ENCODE results near the gene IREB2.
"Not testable (repeated sequence)": the region's sequence is repeated elsewhere in the genome, so short reads cannot be mapped to it uniquely, and the experiment has no call there.

IREB2 gene

DNA sequence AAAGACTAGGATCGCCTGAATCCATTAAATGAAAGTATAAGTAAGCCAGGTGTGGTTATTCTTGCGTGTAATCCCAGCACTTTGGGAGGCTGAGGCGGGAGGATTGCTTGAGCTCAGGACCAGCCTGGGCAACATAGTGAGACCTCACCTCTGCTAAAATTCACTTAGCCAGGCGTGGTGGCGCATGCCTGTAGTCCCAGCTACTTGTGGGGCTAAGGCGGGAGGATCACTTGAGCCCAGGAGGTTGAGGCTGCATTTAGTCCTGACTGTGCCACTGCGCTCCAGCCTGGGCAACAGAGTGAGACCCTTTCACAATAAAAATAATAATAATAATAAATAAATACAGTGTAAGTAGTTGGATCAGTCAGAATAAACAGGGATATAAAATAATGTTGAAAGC lies 43.9 kb downstream of the IREB2 start:
- DNase-seq (ENCODE audit: low spot score), result no peak

DNA sequence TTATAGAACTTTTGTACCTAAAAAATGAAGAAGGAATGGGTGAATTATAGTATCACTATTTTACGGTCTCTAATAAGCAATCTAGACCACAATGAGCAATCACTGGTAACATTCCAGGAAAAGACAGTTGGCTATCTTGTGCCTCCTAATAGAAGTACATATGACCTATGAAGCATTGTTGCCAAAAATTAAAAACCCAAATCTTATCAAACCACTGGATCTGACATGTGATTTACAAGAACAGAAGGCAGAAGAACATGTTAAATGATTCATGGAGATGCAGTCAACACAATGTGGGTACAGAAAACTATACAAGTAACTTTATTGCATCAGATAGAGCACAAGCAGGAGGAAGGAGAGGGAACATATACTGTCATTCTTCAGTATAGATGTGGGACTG lies 54.9 kb downstream of the IREB2 start:
- no peak for DNase-seq (ENCODE audit: low spot score)

DNA sequence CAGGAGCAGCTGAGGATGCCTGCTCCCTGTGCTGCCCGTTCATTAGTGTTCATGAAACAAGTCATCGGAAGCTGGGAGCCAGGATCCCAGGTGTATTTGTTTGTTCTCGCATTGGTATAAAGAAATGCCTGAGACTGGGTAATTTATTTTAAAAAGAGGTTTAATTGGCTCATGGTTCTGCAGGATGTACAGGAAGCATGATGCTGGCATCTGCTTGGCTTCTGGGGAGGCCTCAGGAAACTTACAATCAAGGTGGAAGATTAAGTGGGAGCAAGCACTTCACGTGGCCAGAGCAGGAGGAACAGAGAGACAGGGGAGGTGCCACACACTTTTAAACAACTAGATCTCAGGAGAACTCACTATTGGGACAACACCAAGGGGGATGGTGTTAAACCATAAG lies 63.8 kb downstream of the IREB2 start:
- DNase-seq (ENCODE audit: low spot score), result no peak

DNA sequence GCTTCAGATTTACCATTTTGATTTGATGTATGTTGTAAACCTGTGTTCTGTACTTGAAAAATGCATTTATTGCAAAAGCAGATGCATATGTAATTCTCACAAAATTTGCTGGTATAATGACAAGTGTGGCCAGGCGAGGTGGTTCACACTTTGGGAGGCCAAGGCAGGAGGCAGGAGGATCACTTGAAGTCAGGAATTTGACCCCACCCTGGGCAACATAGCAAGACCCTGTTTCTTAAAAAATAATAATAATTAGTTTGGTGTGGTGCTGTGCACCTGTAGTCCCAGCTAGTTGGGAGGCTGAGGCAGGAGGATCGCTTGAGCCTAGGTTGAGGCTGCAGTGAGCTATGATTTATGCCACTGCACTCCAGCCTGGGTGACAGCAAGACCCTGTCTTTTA lies 64.6 kb downstream of the IREB2 start:
- DNase-seq (ENCODE audit: low spot score), result no peak

DNA sequence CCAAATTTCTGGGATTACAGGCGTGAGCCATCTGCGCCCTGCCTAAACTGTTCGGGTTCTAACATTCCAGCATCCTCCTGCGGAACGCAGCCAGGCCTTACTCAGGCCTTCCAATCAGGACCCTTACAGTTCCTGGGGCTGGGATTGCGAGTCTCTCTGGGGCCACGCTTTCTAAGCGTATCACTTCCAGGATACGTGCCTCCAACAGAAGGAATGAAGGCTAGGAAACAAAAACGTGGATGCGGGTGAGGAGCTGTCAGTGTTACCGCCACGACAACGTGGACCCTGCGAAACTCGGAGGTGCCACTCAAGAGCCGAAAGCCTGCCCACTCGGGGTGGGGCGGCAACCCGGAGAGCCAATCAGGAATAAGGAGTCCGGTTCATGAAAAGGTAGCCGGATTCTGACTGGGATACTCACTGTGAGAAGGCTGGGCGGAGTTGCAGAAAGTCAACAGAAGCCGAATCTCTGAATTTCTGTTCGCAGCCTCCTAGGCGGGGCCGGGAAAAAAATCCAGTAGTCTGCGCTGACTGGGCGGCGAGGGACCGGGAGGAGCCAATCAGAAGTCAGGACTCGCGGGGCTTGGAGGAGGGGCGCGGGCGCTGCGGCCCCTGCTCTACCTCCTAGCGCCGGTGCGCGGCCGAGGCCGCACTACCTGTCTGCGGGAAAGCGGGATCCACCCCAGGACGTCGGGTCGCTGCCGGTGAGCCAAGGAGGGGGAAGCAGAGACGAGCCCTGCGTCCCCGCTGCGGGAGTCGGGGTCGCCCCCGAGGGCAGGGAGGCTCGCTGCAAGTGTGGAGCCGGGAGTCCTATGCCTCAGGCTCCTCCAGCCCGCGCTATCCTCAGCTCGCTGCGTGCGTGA lies 69.2 kb downstream of the IREB2 start, which contains the start of gene HYKK:
Gene HYKK, plus strand, starts transcription at position 607 of the 860 bp plus-strand sequence. CDS start 5,512 bp downstream, outside the sequence.
- DNase-seq (ENCODE audit: low spot score), result peak; percentile 97

DNA sequence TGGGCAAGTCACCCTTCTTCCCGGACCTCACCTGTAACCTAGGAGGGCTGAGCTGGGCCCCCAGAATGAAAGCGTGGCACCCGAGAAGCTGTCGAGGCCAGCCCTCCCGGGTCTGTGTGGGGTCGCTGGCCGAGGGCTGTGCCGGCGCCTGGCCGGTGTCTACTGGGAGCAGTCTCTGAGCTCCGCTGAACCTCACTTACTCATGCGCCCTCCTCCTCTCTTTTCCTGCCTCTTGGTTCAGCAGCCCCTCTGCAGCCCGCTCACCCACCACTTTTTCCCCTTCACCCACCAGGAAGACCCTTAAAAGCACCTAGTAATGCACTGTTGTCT lies 69.8 kb downstream of the IREB2 start:
- DNase-seq (ENCODE audit: low spot score), result no peak

DNA sequence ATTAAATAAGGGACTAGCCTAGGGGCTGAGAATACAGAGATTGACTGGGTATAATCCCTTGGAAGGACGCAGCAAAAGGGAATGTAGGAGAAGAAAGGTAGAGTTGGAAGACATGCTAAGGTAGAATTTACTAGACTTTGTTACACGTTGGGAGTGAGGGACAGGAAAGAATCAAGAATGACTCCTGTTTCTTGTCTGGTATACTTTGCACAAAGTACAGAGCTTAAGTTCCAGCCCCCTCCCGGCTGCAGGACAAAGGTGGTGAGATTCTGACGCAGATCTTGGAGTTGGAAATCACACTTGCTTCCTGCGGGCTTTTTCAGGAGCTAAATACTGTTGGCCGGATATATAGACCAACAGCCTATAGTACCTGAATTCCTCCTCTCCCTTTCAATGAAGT lies 70.3 kb downstream of the IREB2 start:
- DNase-seq (ENCODE audit: low spot score), result no peak

DNA sequence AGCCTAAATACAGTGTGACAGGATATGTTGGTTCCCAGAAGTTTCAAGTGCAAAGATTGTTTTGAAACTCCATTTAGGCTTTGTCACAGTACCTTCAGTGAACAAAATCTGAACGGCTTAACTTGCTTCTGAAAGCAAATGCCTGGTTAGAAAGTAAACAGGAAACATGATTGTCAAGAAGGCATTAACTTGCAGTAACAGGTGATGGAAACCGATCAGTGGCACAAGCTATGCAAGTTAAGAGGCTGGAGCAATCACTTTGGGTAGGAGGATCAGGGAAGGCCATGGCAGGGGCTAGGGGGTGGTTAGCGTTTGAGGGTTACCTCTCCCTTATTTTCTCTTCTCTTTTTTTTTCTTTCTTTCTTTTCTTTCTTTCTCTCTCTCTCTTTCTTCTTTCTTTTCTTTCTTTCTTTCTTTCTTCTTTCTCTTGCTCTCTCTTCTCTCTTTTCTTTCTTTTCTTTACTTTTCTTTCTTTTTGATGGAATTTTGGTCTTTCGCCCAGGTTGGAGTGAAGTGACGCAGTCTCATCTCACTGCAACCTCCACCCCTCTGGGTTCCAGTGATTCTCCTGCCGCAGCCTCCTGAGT lies 71.8 kb downstream of the IREB2 start:
- DNase-seq (ENCODE audit: low spot score), result no peak

DNA sequence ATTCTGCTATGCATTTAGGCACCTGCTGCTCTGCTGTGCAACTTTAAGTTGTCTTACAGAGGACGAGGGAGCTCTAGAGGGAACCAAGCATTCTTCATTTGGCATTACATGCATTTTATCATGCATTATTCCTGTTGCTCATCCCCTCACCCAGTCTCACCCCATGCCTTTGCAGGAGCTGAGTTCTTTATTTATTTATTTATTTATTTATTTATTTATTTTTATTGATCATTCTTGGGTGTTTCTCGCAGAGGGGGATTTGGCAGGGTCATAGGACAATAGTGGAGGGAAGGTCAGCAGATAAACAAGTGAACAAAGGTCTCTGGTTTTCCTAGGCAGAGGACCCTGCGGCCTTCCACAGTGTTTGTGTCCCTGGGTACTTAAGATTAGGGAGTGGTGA lies 82.0 kb downstream of the IREB2 start:
- not testable (repeated sequence) for DNase-seq (ENCODE audit: low spot score)

DNA sequence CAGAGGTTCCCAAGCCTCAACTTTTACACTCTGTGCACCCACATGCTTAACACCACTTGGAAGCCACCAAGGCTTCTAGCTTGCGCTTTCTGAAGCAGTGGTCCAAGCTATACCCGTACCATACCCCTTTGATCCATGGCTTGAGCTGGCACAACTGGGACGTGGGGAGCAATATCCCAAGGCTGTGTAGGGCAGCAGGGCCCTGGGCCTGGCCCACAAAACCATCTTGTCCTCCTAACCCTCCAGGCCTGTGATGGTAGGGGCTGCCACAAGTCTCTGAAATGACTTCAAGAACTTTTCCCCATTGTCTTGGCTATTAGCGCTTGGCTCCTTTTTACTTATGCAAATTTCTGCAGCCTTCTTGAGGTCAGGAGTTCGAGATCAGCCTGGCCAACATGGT lies 86.2 kb downstream of the IREB2 start:
- DNase-seq (ENCODE audit: low spot score), result no peak

DNA sequence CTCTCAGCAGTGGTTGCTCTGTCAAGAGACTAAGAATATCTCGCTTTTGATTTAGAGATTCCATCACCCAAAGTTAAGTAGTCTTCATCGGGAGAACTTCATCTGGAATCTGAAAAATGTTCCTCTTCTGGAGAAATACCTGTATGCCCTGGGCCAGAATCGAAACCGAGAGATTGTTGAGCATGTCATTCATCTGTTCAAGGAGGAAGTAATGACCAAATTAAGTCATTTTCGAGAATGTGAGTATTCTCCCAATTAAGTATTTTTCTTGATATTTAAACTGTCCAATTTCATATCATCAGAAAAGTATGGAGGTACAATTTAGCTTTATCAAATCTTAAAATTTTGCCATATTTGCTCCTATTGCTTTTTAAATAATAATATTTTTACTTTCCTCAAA lies 89.3 kb downstream of the IREB2 start:
- DNase-seq (ENCODE audit: low spot score), result no peak

DNA sequence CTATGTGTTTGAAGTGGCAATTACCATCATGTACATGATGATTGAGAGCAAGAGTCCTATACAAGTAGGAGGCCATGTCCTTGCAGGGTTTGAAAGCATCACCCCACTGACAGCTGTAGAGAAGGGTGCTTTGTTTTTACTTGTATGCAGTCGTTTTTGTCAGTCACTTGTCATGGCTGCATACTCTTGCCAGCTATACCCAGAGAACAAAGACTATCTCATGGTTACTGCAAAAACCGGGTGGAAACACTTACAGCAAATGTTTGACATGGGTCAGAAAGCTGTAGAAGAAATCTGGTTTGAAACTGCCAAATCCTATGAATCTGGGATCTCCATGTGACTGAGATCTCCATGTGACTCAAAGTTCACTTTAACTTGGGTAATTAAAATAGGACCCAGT lies 95.3 kb downstream of the IREB2 start:
- DNase-seq (ENCODE audit: low spot score), result no peak

DNA sequence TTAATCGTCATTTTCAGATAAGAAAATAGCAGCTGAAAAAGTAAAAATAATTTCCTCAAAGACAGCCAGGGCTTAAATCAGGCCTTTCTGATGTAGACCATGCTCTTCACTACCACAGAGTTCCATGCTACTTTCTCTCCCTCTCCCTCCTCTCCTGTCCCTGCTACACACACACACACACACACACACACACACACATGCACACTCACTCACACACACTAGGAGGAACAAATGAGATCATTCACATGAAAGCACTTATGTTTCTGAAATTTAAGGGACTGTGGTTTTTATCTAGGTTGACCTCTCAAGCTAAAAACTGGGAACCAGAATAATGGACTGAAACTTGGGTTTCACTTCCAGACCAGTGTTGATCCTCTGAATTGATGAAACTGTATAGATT lies 98.1 kb downstream of the IREB2 start:
- DNase-seq (ENCODE audit: low spot score), result no peak

DNA sequence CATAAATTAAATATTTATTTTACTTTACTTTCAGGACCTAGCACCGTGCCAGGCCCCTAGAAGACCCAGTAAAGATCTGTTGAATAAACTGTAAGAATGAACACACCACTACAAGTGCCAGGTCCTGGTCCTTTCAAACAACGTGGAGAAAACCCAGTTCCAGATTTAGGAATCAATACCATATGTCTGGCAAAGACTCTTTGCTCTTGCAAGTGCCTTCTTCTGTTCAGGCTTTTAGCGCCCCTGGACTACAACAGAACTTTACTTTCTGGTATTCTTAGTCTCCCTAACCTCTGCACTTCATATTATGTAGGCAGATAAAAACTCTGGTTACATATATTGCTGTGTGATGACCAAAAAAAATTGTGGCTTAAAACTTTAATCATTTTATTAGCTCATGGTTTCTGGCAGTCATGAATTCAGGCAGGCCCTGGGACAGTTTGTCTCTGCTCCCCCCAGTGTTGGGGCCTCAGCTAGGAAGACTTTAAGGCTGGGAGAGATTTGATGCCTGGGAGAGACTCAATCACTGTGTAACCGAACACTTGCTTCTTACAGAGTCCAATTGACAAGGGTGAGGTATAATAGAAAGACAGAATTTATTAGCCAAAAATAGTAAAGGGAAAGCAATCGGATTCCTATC lies 99.4 kb downstream of the IREB2 start:
- no peak for DNase-seq (ENCODE audit: low spot score)

DNA sequence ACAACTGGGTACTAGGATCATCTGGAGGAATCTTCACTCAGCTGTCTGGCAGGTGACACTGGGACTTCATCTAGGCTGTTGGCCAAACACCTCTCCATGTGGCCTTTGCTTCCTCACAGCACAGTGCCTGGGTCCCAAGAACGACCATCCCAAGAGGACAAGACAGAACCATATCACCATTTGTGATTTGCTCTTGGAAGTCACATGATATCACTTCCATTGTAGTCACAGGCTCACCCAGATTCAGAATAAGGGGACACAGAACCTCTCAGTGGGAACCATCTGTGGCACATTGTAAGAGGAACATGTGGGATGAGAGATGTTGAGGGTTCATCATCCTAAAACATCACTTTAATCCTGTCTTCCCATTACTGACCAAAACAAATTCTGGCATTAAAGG lies 100.3 kb downstream of the IREB2 start:
- DNase-seq (ENCODE audit: low spot score), result no peak

DNA sequence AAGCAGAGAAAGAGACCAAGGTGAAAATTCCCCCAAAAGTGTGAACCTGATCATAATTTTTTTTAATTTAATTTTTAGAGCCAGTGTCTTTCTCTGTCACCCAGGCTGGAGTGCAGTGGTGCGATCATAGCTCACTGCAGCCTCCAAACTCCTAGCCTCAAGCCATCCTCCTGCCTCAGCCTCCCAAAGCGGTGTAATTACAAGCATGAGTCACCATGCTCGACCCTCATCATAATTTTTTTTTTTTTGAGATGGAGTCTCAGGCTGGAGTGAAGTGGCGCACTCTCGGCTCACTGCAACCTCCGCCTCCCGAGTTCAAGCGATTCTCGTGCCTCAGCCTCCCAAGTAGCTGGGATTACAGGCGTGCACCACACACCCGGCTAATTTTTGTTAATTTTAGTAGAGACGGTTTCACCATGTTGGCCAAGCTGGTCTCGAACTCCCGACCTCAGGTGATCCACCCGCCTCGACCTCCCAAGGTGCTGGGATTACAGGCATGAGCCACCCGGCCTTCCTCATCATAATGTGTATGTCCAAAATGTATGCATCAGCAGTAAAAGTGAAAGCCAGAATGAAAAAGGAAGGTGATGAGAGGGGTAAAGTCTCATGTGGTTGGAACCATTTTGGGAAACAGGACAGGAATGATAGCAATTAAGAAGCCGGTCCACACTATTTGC lies 101.6 kb downstream of the IREB2 start:
- DNase-seq (ENCODE audit: low spot score), result not testable (repeated sequence)

DNA sequence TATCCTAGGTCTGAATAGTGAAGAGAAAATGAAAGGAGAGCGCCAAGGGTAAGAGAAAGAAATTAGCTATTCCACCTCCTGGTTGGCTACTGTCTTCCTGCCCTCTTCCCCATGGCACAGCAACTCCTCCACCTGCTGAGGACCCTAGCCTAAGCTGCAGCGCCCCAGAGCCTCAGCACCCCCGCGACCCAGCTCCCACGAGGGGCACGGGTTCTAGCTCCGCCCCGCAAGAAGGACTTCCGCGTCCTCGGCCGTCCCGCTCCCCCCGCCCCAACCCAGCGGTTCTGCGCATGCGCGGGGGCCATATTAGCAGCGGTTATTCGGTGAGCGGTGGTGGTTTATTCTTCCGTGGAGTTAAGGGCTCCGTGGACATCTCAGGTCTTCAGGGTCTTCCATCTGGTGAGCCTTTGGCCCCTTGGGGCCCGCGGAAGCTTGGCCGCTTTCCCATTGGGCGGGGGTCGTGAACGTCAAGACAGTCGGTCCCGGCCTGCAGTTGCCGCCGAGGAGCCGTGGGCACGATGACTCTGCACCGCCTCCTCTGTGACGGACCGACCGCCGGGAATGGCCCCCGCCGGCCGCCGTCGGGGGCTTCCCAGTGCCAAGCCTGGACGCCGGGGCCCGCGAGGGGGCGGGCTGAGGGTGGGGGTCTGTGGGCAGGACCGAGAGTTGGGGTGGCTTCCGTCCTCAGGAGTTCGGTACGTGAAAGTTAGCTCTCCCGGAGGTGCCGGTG lies 102.3 kb downstream of the IREB2 start, which contains the start of gene PSMA4:
Gene PSMA4, plus strand, starts transcription at position 304 of the 730 bp plus-strand sequence. CDS start 1,484 bp downstream, outside the sequence.
- DNase-seq (ENCODE audit: low spot score), result peak; percentile 94

DNA sequence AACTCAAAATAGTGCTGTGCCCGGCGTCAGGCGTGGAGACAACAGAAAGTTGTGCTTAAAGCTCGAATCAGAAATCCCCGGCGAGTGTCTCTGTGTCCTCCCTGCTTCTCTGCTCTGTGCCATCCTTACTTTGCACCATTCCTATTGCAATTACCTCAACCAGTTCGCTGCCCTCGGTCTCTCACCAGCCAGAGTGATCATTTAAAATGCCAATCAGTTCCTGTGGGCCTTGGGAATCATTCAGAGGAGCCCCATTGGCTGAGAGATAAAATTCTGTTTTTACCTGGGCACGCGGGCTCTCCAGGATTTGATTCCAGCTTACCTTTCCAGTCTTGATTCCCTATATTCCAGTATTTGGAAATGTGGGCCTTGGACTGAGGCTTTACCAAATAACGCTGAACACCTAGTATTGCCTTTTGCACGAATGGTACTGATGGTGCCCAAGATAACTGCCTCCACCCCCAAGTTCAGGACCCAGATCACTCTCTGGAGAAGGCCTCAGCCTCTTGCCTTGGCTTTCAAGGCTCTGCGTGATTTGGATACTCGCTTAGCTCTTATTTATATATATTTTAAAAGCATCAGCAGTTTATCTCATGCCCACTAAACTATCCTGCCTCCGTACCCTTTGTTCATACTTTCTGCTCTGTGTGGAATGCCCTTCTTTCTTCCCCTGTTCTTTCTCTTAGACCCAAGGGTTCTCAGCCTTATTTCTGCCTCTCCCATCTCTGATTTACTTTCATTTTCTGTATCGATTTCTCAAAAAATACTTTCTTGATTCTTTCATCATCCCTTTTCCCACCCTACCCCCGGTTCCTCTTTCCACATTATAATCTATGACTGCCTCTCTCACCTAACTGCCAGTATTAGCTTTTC lies 103.1 kb downstream of the IREB2 start:
- DNase-seq (ENCODE audit: low spot score), result no peak

DNA sequence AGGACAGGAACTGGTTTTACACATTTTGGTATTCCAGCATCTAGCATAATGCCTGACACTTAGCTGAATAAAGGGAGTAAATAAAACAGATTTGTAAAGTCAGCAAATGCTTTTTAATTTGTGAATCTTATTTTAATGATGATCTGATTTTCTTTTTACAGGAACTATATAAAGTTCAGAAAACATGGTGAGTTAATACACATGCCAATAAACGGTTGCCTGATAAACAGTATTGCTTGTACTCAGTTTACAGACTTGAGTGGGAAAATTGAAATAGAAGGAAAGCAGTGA lies 103.7 kb downstream of the IREB2 start:
- DNase-seq (ENCODE audit: low spot score), result no peak

DNA sequence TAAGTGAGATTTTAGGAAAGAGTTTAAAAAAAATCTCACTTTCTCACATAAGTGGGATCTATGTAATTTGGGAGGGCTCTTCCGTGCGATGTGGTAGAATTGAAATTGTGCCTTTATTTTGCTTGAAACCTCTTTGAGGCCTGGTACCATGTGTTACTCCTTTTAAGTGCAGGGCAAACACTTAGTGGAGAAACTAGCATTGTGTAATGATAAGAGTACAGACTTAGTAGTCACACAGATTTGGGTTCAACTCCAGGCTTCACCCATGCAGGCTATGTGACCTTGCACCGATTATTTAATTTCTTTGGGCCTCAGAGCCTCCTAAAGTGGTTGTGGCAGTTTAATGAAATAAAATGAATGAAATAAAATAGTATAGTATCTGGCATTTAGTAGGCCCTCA lies 104.6 kb downstream of the IREB2 start:
- DNase-seq (ENCODE audit: low spot score), result no peak

DNA sequence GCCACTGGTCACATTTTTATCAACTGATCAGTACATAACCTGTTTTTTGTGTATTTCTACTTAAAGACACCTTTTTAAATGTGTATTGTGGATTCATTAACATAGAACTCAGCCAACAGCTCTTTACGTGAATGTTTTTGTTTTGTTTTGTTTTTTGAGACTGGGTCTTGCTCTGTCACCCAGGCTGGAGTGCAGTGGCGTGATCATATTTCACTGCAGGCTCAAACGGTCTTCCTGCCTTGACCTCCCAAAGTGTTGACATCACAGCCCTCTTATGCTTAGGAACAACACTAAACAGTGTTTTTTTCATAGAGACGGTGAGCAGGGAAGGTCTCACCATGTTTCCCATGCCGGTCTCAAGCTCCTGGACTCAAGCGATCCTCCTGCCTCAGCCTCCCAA lies 112.2 kb downstream of the IREB2 start:
- no peak for DNase-seq (ENCODE audit: low spot score)

All from HuH-7.5 (cell line).